Chondrocyte (in vitro differentiated cells): ENCODE data around the gene APC2. TPM values are rescaled to one million over a fixed set of nuclear protein-coding genes. Genes with fewer than 3 reads are reported as not detected.

Experiments used
- DNase-seq: peaks from one replicate; pipeline ENCODE4 v3.0.0; 2021; ENCODE audit warnings: mixed read lengths, low spot score
- H3K27ac Mint-ChIP-seq: one replicate; pipeline ENCODE4 v1.8.0; 2021; ENCODE audit warnings: mild to moderate bottlenecking, moderate library complexity, mixed read lengths; ENCODE audit not compliant: unreplicated experiment
- H3K27me3 Mint-ChIP-seq: 2 replicates; pipeline ENCODE4 v1.8.0; 2021; ENCODE audit warnings: low read depth, mixed read lengths
- H3K36me3 Mint-ChIP-seq: 2 replicates; pipeline ENCODE4 v1.8.0; 2021; ENCODE audit warnings: low read depth, mixed read lengths
- H3K4me1 Mint-ChIP-seq: 2 replicates; pipeline ENCODE4 v1.8.0; 2021; ENCODE audit warnings: low read depth, mild to moderate bottlenecking, mixed read lengths
- H3K4me3 Mint-ChIP-seq: one replicate; pipeline ENCODE4 v1.8.0; 2021; ENCODE audit warnings: mild to moderate bottlenecking, moderate library complexity, mixed read lengths; ENCODE audit not compliant: unreplicated experiment
- H3K9me3 Mint-ChIP-seq: 2 replicates; pipeline ENCODE4 v1.8.0; 2021; ENCODE audit warnings: low read depth, mixed read lengths
- total RNA-seq: library from RNA; stranded (reverse); gene quantifications from 3 replicates; pipeline ENCODE4 v1.2.1, GENCODE V29; 2021
- TF ChIP-seq, protein P1 (sequence below): fragments of 200-600 bp; sonication (generic); IDR thresholded peaks from 2 replicates; pipeline ENCODE4 v1.5.0; 2021; ENCODE audit warnings: antibody characterized with exemption, mild to moderate bottlenecking, moderate library complexity

The APC2 gene
- total RNA-seq, 1 donor from 2014 or later: 3.9 TPM

DNA sequence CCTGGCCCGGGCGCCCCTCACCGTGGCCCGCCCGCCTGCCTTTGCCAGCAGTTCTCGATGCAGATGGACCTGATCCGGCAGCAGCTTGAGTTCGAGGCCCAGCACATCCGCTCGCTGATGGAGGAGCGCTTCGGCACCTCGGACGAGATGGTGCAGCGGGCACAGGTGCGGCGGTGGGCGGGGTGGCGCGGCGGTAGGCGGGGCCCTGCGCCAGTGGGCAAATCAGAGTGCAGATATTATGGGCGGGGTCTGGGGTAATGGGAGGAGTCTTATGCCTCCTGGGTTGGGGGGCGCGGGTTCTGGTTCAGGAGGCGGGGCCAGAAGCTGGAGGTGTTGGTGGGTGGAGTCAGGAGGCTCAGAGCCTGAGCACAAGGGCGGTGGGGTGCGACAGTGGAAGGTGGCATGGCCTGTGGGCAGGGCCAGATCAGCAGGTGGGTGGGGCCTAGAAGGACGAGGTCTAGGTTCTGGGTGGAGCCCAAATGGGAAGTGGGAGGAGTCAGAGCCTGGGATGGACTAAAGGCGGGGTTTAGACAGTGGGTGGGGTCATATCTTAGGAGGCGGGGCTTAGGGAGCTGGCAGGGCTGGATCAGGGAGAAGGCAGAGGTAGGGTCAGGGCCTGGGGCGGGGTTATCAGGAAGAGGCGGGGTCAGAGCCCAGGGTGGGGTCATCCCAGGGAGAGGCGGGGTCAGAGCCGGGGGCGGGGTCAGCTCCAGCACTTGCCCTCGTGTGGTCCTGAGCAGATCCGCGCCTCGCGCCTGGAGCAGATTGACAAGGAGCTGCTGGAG is 5.6 kb downstream of the APC2 start:
- DNase-seq: no peak
- peaks cover 6% of the 10 kb centered on the region for H3K36me3 Mint-ChIP-seq
- TF ChIP-seq, protein P1, sequence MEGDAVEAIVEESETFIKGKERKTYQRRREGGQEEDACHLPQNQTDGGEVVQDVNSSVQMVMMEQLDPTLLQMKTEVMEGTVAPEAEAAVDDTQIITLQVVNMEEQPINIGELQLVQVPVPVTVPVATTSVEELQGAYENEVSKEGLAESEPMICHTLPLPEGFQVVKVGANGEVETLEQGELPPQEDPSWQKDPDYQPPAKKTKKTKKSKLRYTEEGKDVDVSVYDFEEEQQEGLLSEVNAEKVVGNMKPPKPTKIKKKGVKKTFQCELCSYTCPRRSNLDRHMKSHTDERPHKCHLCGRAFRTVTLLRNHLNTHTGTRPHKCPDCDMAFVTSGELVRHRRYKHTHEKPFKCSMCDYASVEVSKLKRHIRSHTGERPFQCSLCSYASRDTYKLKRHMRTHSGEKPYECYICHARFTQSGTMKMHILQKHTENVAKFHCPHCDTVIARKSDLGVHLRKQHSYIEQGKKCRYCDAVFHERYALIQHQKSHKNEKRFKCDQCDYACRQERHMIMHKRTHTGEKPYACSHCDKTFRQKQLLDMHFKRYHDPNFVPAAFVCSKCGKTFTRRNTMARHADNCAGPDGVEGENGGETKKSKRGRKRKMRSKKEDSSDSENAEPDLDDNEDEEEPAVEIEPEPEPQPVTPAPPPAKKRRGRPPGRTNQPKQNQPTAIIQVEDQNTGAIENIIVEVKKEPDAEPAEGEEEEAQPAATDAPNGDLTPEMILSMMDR: no peak
- H3K4me3 Mint-ChIP-seq: no peak overlapping the region
- peaks cover 9% of the 10 kb centered on the region for H3K4me1 Mint-ChIP-seq
- H3K27me3 Mint-ChIP-seq: peaks cover 21% of the 10 kb centered on the region
- H3K9me3 Mint-ChIP-seq: no peaks in the 10 kb centered on the region
- H3K27ac Mint-ChIP-seq: no peak overlapping the region

DNA sequence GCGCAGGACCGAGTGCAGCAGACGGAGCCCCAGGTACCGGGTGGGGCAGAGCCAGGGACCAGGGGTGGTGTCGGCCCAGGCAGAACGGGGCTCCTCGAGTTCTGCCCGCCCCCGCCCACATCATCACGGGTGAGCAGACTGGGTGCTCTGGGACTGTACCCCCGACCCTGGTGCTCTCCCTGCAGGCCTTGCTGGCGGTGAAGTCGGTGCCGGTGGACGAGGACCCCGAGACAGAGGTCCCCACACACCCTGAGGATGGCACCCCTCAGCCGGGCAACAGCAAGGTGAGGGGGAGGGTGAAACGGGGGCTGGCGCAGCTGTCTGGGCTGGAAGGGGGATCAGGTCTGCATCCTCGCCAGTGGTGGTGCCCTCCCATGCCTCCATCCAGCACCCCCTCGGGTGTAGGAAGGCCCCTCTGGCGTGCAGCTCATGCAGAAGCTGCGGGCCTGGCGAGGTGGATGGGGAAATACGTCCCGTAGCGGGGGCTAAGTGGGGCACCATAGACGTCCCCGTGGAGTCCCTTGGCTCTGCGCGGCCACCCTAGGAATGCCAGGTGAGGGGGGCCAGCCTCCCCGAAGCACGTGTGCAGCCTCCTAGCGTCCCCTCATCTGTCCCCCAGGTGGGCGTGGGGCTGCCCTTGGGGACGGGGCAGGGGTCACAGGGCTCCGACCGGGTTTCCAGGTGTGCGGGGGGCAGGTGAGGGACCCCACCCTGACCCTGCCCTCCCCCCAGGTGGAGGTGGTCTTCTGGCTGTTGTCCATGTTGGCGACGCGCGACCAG is 6.4 kb downstream of the APC2 start:
- H3K9me3 Mint-ChIP-seq: no peaks in the 10 kb centered on the region
- H3K4me1 Mint-ChIP-seq: peaks cover 4% of the 10 kb centered on the region
- H3K27me3 Mint-ChIP-seq: peaks cover 13% of the 10 kb centered on the region
- no peak overlapping the region for H3K27ac Mint-ChIP-seq
- TF ChIP-seq, protein P1: no peak
- no peak overlapping the region for H3K4me3 Mint-ChIP-seq
- no peak for DNase-seq
- H3K36me3 Mint-ChIP-seq: peaks cover 4% of the 10 kb centered on the region

DNA sequence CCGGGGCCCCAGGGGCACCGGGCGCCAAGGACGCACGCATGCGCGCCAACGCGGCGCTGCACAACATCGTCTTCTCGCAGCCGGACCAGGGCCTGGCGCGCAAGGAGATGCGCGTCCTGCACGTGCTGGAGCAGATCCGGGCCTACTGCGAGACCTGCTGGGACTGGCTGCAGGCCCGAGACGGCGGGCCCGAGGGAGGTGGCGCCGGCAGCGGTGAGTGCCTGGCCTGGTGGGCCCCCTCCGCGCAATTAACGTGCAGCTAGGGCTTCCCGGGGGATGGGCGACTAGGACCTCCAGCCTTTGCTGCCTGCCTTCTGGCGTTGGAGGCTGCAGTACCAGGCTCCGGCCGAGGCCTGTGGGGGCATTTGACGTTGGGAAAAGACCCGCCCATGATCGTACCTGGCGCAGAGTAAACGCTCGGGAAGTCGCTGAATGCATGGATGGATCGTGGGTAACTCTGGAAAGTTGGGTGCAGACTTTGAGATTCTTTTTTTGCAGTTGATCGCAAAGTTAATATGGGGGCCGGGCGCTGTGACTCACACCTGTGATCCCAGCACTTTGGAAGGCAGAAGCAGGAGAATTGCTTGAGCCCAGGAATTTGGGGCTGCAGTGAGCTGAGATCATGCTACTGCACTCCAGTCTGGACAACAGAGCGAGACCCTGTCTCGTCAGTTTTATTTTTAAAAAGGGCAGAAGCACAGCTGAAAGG is 7.3 kb downstream of the APC2 start:
- Mint-ChIP-seq H3K4me1 (peaks cover 4% of the 10 kb centered on the region), H3K27me3 (peaks cover 11% of the 10 kb centered on the region), H3K4me3 (no peak overlapping the region), H3K36me3 (peaks cover 4% of the 10 kb centered on the region), H3K9me3 (no peaks in the 10 kb centered on the region), H3K27ac (no peak overlapping the region)
- DNase-seq: no peak
- TF ChIP-seq, protein P1: no peak

DNA sequence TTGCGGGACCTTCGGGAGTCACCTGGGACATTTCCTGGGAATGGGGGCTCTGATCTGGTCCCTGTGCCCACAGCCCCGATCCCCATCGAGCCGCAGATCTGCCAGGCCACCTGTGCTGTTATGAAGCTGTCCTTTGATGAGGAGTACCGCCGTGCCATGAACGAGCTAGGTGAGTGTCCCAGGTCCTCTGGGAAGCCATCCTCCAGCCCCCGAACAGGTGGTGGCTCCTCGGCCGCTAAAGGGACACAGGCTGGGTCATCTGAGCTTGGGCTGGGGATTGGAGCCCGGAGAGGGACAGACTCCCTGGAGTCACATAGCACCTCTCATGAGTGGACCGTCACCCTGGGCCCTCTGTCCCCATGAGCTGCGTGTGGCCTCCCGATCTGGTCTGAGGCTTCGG is 8.0 kb downstream of the APC2 start:
- Mint-ChIP-seq H3K36me3 (peaks cover 4% of the 10 kb centered on the region), H3K9me3 (no peaks in the 10 kb centered on the region), H3K4me1 (peaks cover 4% of the 10 kb centered on the region), H3K27ac (no peak overlapping the region), H3K4me3 (no peak overlapping the region), H3K27me3 (peaks cover 7% of the 10 kb centered on the region)
- TF ChIP-seq, protein P1: no peak
- no peak for DNase-seq

DNA sequence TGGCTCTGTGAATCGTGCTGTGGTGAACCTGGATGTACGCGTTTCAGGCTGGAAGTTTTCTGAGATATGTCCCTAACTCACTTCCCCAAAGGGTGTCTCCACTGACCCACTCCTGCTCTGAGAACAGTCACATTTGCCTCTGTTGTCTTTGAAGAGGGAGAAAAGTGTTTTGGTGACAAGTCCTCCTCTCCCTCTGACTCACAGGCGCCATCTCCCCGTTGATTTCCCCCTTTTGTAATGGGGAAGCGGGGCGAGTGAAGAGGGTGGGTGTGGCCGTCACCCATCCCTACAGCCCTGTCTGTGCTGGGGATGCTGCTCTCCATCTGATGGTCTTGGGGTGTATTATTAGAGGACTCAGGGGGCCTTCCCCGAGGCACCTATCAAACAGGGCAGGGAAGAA is 9.6 kb downstream of the APC2 start:
- Mint-ChIP-seq H3K27me3 (peaks cover 4% of the 10 kb centered on the region), H3K27ac (no peak overlapping the region), H3K9me3 (no peaks in the 10 kb centered on the region), H3K4me3 (no peak overlapping the region), H3K4me1 (no peaks in the 10 kb centered on the region), H3K36me3 (peaks cover 4% of the 10 kb centered on the region)
- DNase-seq: no peak
- TF ChIP-seq, protein P1: no peak
